GM10847 (cell line): Measurements from ENCODE around the gene PCDHGB1.

ENCODE experiments used
- POLR2A ChIP-seq: IDR thresholded peaks from 2 replicates; pipeline ENCODE4 v1.6.1; 2011; ENCODE audit not compliant: insufficient read length; ENCODE audit errors: extremely low read depth

PCDHGB1 gene

GRCh38 chr5:141349917-141350619 is at the start of gene PCDHGB1:
Gene PCDHGB1 (plus strand): TSS chr5:141350099. CDS start chr5:141350261, 162 bp downstream.
- no peak for TF ChIP-seq POLR2A

- no peak for TF ChIP-seq POLR2A
These were observed 46.1 kb upstream of the PCDHGB1 start, which contains the start of gene SLC25A2 for GRCh38 chr5:141303756-141304155. Gene SLC25A2 (minus strand): TSS chr5:141304049. CDS start chr5:141303865, 184 bp downstream.

DNA sequence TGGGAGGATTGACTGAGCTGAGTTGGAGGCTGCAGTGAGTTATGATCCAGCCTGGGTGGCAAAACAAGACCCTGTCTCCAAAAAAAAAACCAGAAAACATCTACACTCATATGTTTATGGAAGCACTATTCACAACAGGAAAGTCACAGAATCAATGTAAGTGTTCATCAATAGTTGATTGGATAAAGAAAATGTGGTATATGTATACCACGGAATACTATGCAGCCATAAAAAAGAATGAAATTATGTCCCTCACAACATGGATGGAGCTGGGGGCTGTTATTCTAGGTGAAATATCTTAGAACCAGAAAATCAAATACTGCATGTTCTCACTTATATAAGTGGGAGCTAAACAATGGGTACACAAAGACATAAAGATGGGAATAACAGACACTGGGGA is 43.3 kb upstream of the PCDHGB1 start:
- TF ChIP-seq POLR2A, result no peak

- no peak for TF ChIP-seq POLR2A
These were observed 36.2 kb upstream of the PCDHGB1 start for GRCh38 chr5:141313711-141314110.

- no peak for TF ChIP-seq POLR2A
These were observed 30.7 kb upstream of the PCDHGB1 start for GRCh38 chr5:141319202-141319601.

DNA sequence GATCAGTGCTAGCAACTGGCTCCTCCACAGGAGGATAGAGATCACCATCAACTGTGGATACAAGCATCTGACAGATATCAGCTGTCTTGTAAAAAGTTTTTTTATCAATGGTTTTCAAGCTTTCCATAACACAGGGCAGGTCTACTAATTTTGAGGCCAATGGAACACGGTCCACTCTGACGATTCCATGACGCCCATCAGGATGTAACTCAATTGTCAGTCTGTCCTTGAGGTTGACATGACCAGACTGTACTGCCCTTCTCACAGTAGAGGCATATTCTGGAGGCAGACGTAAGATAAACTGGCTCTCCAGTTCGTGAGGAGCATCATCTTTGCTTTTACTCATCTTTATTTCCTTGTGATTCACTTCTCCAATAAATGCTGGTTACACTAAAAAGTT is 30.2 kb upstream of the PCDHGB1 start:
- TF ChIP-seq POLR2A, result no peak

GRCh38 chr5:141320225-141321169 is 29.4 kb upstream of the PCDHGB1 start, which contains the start of gene TAF7:
Gene TAF7 (minus strand): TSS chr5:141320784. CDS start chr5:141320044, 740 bp downstream.
- TF ChIP-seq POLR2A, result peak; percentile 95

DNA sequence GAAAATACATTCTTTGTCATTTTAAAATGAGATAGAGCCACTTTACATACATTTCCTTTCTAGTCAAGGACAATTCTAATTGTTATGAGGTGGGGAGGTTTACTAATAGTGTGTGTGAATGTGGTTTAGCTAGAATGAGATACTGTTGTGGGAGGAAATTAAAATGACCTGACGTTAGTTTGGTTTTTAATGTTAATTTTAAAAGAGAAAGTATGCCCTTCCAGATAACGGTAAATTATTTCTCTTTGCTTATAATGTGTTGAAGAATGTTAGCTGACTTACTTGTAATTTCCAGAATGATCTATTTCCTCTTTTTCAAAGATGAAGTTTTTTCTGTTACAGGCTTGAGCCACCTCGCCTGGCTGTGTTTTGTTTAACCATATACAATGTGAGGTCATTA is 27.6 kb upstream of the PCDHGB1 start:
- no peak for TF ChIP-seq POLR2A

- TF ChIP-seq POLR2A, result no peak
These were observed 23.6 kb upstream of the PCDHGB1 start for GRCh38 chr5:141326088-141326854.

GRCh38 chr5:141328231-141328630 is 21.7 kb upstream of the PCDHGB1 start:
- TF ChIP-seq POLR2A, result no peak

- no peak for TF ChIP-seq POLR2A
These were observed 19.4 kb upstream of the PCDHGB1 start, which contains the start of gene PCDHGA1 for GRCh38 chr5:141330299-141331080. Gene PCDHGA1 (plus strand): TSS chr5:141330514.

DNA sequence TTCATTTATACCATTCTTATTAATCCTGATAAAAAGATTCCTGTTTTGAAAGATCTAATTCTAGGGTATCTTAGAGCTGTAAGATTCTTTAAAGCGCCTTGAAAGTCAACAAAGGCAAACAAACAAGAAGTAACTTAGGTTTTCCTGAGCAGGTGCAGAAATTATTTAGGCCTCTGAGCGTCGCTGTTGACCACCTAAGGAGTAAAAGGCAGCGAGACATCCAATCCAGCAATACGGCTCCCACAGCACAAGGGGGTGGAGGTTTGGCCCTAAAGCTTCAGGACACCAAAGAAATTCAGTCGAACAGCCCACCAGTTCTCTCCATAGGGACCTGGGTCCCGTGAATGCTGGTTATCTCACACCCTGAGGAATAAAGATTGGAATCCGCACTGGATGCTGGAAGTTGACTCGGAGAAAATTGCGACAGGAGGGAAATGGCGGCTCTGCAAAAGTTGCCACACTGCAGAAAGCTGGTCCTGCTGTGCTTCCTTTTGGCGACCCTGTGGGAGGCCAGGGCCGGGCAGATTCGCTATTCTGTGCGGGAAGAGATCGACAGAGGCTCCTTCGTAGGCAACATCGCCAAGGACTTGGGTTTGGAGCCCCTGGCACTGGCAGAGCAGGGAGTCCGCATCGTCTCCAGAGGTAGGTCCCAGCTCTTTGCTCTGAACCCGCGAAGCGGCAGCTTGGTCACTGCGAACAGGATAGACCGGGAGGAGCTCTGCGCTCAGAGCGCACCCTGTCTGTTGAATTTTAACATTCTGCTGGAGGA is 11.2 kb upstream of the PCDHGB1 start, which contains the start of gene PCDHGA2:
Gene PCDHGA2, plus strand, starts transcription at position 223 of the 769 bp plus-strand sequence.
- TF ChIP-seq POLR2A, result no peak

DNA sequence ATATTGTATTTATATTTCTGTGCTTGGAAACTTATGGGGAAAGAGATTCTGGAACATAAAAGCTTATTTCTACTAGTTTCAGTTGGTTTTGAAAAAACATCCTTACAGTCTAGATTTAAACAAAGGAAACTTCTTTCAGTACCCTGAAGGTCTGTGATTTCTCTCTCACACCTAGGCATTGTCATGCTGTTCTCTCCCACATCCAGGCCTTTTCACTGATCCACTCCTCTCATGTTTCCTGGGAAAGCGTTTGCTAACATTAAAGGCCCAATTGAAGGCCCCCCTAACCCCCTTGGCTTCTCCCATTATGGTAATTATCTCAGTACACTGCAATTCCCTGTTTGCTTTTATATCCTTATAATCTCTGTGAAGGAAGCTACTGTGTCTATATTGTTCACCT is 7.1 kb upstream of the PCDHGB1 start:
- no peak for TF ChIP-seq POLR2A
